HFF-Myc (cell line): ENCODE measurements around the gene ARHGAP5.

Experiments used
- DNase-seq: peaks from one replicate; pipeline ENCODE4 v3.0.0-alpha.2; 2011; ENCODE audit warnings: low read depth; ENCODE audit errors: extremely low read depth
- H3K4me3 ChIP-seq: replicated peaks from 2 replicates; pipeline ENCODE4 v1.5.1; 2011; ENCODE audit warnings: low read depth, mild to moderate bottlenecking, control low read depth, low read length
- TF ChIP-seq, protein P1 (sequence below): IDR thresholded peaks from 2 replicates; pipeline ENCODE4 v1.5.1; 2012; ENCODE audit warnings: mild to moderate bottlenecking, low read depth, low read length, control low read depth; ENCODE audit errors: missing control alignments

The ARHGAP5 gene, protein sequence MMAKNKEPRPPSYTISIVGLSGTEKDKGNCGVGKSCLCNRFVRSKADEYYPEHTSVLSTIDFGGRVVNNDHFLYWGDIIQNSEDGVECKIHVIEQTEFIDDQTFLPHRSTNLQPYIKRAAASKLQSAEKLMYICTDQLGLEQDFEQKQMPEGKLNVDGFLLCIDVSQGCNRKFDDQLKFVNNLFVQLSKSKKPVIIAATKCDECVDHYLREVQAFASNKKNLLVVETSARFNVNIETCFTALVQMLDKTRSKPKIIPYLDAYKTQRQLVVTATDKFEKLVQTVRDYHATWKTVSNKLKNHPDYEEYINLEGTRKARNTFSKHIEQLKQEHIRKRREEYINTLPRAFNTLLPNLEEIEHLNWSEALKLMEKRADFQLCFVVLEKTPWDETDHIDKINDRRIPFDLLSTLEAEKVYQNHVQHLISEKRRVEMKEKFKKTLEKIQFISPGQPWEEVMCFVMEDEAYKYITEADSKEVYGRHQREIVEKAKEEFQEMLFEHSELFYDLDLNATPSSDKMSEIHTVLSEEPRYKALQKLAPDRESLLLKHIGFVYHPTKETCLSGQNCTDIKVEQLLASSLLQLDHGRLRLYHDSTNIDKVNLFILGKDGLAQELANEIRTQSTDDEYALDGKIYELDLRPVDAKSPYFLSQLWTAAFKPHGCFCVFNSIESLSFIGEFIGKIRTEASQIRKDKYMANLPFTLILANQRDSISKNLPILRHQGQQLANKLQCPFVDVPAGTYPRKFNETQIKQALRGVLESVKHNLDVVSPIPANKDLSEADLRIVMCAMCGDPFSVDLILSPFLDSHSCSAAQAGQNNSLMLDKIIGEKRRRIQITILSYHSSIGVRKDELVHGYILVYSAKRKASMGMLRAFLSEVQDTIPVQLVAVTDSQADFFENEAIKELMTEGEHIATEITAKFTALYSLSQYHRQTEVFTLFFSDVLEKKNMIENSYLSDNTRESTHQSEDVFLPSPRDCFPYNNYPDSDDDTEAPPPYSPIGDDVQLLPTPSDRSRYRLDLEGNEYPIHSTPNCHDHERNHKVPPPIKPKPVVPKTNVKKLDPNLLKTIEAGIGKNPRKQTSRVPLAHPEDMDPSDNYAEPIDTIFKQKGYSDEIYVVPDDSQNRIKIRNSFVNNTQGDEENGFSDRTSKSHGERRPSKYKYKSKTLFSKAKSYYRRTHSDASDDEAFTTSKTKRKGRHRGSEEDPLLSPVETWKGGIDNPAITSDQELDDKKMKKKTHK (N-terminal part only)

DNA sequence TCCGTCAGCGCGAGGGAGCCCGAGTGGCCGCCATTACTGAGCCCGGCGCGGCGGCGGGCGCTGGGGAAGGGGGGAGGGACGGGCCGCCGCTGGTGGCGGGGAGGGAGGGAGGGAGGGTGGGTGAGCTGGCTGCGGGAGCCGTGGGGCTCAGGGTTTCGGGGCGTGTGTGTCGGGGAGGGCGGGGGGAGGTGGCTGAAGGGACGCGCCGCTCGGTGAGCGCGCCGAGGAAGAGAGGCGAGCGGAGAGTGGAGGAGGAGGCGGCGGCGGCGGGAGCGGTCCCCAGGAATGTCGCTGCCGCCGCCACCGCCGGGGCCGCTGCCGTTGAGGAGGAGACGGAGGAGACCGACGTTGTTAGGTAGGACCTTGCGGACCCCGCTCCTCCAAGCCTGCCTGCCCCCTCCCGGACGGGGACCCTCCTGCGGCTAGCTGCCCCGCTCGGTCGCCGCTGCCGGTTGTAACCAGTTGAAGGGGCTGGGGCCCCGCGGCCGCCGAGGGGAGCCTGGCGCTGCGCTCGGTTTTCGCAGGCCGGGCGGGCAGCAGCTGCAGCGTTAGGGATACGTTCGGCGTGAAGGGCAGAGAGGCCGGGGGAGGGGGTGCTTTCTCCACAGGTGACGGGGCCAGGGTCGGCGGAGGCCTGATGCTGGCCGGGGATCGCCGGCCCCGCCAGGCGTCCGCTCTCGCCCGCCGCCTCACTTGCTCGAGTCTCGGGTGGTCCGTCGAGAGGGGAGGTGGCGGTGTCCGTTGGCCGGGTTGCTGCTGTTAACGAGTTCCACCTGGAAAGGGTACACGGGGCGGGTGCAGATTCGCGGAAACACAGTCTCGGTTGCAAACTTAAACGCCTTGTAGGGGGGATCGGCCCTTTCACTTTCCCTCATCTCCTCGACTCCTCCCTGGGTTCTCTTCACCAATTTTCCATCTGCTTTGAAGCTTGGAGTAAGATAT, at the start of gene ARHGAP5:
Gene ARHGAP5, plus strand, starts transcription at position 224 of the 942 bp plus-strand sequence. CDS start 13,366 bp downstream, outside the sequence.
- DNase-seq = no peak
- peak within 1 kb of the TSS; percentile 90 for H3K4me3 ChIP-seq
- TF ChIP-seq, protein P1, sequence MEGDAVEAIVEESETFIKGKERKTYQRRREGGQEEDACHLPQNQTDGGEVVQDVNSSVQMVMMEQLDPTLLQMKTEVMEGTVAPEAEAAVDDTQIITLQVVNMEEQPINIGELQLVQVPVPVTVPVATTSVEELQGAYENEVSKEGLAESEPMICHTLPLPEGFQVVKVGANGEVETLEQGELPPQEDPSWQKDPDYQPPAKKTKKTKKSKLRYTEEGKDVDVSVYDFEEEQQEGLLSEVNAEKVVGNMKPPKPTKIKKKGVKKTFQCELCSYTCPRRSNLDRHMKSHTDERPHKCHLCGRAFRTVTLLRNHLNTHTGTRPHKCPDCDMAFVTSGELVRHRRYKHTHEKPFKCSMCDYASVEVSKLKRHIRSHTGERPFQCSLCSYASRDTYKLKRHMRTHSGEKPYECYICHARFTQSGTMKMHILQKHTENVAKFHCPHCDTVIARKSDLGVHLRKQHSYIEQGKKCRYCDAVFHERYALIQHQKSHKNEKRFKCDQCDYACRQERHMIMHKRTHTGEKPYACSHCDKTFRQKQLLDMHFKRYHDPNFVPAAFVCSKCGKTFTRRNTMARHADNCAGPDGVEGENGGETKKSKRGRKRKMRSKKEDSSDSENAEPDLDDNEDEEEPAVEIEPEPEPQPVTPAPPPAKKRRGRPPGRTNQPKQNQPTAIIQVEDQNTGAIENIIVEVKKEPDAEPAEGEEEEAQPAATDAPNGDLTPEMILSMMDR = no peak

DNA sequence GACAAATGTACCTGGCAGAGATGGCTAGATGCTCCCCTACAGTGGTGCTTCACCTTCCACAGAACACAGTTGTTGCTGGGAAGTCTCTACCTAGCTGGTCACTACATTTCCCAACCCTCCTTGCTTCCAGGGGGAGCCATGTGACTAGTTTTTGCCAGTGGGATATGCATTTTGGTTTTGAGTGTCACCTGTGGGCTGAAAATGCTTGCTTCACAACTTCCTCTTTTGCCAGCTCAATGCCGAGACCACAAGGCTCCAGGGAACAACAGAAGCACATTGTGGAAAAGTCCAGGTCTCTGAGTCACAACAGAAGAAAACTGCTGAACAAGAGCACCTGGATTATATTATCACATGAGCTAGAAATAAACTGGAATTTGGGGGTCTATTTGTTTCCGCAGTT, 48.5 kb upstream of the ARHGAP5 start:
- peak; percentile 40 for DNase-seq
- TF ChIP-seq, protein P1 = no peak
- H3K4me3 ChIP-seq = no peak overlapping the region

DNA sequence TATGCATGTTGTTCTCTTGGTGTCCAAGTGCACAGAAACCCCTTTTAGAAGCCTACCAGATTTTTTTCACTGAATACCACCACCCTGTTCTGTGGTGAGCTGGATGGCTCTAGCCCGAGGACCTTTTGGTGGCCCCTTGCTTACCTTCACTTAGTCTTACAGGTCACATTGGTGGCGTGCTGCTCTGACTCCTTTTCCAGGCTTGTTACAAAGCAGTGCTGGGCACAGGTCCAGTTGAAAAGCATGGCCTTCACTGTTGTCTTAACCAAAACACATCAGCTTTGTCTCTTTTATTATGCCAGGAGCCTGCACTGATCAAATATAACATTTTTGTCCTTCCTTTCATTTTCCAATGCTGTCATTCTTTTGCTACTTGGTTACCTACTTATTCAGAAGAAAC, 43.6 kb upstream of the ARHGAP5 start:
- TF ChIP-seq, protein P1 = no peak
- no peak overlapping the region for H3K4me3 ChIP-seq
- no peak for DNase-seq

DNA sequence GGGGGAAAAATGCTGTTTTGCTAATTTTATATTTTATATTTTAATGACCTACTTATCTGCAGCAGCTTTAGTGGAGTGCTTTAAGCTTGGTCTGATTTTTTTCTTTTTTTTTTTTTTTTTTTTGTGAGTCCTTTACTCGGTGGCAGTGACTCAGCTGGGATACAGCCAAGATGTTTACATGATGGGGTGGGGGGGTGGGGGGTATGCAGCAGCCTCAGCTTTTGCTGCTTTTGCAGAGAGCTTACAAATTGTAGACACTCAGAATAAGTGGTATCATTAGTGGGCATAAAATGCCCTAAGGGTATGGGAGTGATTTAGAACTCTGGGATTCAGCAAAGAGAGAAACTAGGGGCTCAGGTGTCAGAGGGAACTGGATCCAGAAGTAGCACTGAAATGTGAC, 38.2 kb upstream of the ARHGAP5 start:
- no peak overlapping the region for H3K4me3 ChIP-seq
- TF ChIP-seq, protein P1 = no peak
- no peak for DNase-seq

DNA sequence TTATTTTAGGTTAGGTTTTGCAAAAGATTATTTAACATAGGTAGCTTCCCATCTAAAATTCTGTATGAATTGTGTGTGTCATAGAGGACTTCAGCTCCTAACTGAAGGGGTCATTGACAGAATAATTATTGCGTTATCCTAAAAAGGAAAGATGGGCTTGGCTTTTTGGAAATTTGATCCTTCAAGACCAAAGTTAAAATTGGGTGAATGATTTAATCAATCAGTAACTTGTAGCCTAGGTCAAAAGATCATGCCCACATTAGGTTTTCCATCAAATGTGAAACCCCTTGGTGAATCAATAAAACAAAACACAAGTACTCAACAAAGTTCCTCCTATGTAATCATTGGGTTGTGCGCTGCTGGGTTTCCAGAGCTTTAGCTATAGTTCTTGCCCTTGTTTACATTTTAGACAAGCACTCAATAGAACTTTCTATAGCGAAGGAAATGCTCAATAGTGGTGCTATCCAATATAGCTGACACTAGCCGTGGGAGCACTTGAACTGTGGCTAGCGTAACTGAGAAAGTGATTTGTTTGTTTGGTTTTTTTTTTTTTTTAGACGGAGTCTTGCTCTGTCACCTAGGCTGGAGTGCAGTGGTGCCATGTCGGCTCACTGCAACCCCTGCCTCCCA, 37.6 kb upstream of the ARHGAP5 start:
- TF ChIP-seq, protein P1 = no peak
- no peak for DNase-seq
- no peak overlapping the region for H3K4me3 ChIP-seq
